Measurements from ENCODE around the gene HOXA6. TPM values are rescaled to one million over a fixed set of nuclear protein-coding genes. Genes with fewer than 3 reads are reported as not detected.

The HOXA6 gene
- total RNA-seq, 1 experiment from 2014 or later, result not detected

- TF ChIP-seq USF2 (CRISPR knock-in tag; IDR thresholded peaks at IDR 0.05), result peak; percentile 85
- TF ChIP-seq USF1 (CRISPR knock-in tag; IDR thresholded peaks at IDR 0.05), result peak; percentile 81
- peak; percentile 84 for TF ChIP-seq FOXK1 (CRISPR knock-in tag; IDR thresholded peaks at IDR 0.05)
- TF ChIP-seq ATF1 (CRISPR knock-in tag; IDR thresholded peaks at IDR 0.05), result no peak
- no peak for TF ChIP-seq TP53 (CRISPR knock-in tag; IDR thresholded peaks at IDR 0.05)
- peak; percentile 60; the same call in 1 of the 2 replicates for TF ChIP-seq ETV6 (CRISPR knock-in tag; IDR thresholded peaks at IDR 0.05)
- no peak for TF ChIP-seq ZNF532 (CRISPR knock-in tag; IDR thresholded peaks at IDR 0.05; ENCODE audit: borderline replicate concordance)
- TF ChIP-seq CTCF (IDR thresholded peaks at IDR 0.05), result peak; percentile 88
- 0 out of 2 replicates have a peak, but pooled peaks have one; percentile 33 for TF ChIP-seq MAX (CRISPR knock-in tag; IDR thresholded peaks at IDR 0.05)
Measured at GRCh38 chr7:27143023-27143949, 4.3 kb downstream of the HOXA6 start, which contains the start of gene HOXA5 (continued).

- Mint-ChIP-seq H3K36me3 (no peaks in the 10 kb centered on the region), H3K4me1 (peaks cover 23% of the 10 kb centered on the region), H3K9me3 (no peaks in the 10 kb centered on the region), H3K4me3 (peak overlapping the region; percentile 74), H3K27ac (no peak overlapping the region), H3K27me3 (ENCODE audit: low read depth) (peaks cover 100% of the 10 kb centered on the region)
- CTCF ChIA-PET, result interaction anchor here (0.8 to 3.8 kb wide), 19 partner anchors 8 to 767 kb away, joined by 3 to 39 read pairs (median 6); partner anchors contain the start of genes HOXA13, HOXA3, HOXA4 and HOXA7
- POLR2A ChIA-PET, result interaction anchor here (1.2 kb wide), 1 partner anchor 29 kb away, joined by 3 read pairs; no protein-coding TSS in a partner anchor
- DNase-seq (ENCODE audit: low spot score), result no peak
- ATAC-seq, result no peak
- TF ChIP-seq ETV6 (CRISPR knock-in tag; IDR thresholded peaks at IDR 0.05) (no peak), MYBL2 (CRISPR knock-in tag; IDR thresholded peaks at IDR 0.05) (no peak), IRF1 (CRISPR knock-in tag; IDR thresholded peaks at IDR 0.05) (no peak), NR2C2 (CRISPR knock-in tag; IDR thresholded peaks at IDR 0.05) (no peak), FOXP4 (CRISPR knock-in tag; IDR thresholded peaks at IDR 0.05) (no peak), ZNF219 (CRISPR knock-in tag; IDR thresholded peaks at IDR 0.05; ENCODE audit: borderline replicate concordance) (no peak), SOX15 (CRISPR knock-in tag; IDR thresholded peaks at IDR 0.05) (no peak), E2F4 (CRISPR knock-in tag; IDR thresholded peaks at IDR 0.05; ENCODE audit: borderline replicate concordance, low read depth) (no peak), GABPB1 (CRISPR knock-in tag; IDR thresholded peaks at IDR 0.05) (no peak), EMX1 (CRISPR knock-in tag; IDR thresholded peaks at IDR 0.05) (no peak), ZNF425 (CRISPR knock-in tag; conservative IDR thresholded peaks at IDR 0.05) (no peak), RELA (CRISPR knock-in tag; IDR thresholded peaks at IDR 0.05; ENCODE audit: borderline replicate concordance) (no peak)
Measured at GRCh38 chr7:27142580-27143022, 5.0 kb downstream of the HOXA6 start.
